HEK293 (cell line): ENCODE measurements around the gene UPP2.

Experiments
- KLF10 ChIP-seq: fragments of 450-650 bp; IDR thresholded peaks from 2 replicates; pipeline ENCODE4 v1.5.1; 2018; ENCODE audit warnings: missing biosample characterization, mild to moderate bottlenecking, missing genetic modification characterization
- YY1 ChIP-seq: fragments of 450-650 bp; formaldehyde crosslinking; IDR thresholded peaks from 2 replicates; pipeline ENCODE4 v1.5.1; 2018; ENCODE audit warnings: missing biosample characterization, missing genetic modification characterization
- ZBTB17 ChIP-seq: fragments of 450-650 bp; formaldehyde crosslinking; IDR thresholded peaks from 2 replicates; pipeline ENCODE4 v1.5.1; 2016; ENCODE audit warnings: missing biosample characterization, missing genetic modification characterization
- ZFP3 ChIP-seq: fragments of 450-650 bp; formaldehyde crosslinking; IDR thresholded peaks from 2 replicates; pipeline ENCODE4 v1.5.1; 2016; ENCODE audit warnings: low read depth, missing biosample characterization, missing genetic modification characterization
- ZNF10 ChIP-seq: fragments of 450-650 bp; formaldehyde crosslinking; IDR thresholded peaks from 2 replicates; pipeline ENCODE4 v1.5.1; 2017; ENCODE audit warnings: missing biosample characterization, missing genetic modification characterization
- ZNF558 ChIP-seq: fragments of 450-650 bp; formaldehyde crosslinking; IDR thresholded peaks from 2 replicates; pipeline ENCODE4 v1.5.1; 2016; ENCODE audit warnings: missing biosample characterization, missing genetic modification characterization
- ZNF600 ChIP-seq: fragments of 450-650 bp; formaldehyde crosslinking; IDR thresholded peaks from 2 replicates; pipeline ENCODE4 v1.5.1; 2016; ENCODE audit warnings: missing biosample characterization, missing genetic modification characterization
- ZNF660 ChIP-seq: fragments of 450-650 bp; IDR thresholded peaks from 2 replicates; pipeline ENCODE4 v1.5.1; 2018; ENCODE audit warnings: missing biosample characterization, mild to moderate bottlenecking, missing genetic modification characterization
- ZNF704 ChIP-seq: fragments of 450-650 bp; formaldehyde crosslinking; IDR thresholded peaks from 2 replicates; pipeline ENCODE4 v1.5.1; 2016; ENCODE audit warnings: missing biosample characterization, missing genetic modification characterization
- TF ChIP-seq, protein P1 (sequence below): fragments of 450-650 bp; formaldehyde crosslinking; IDR thresholded peaks from 2 replicates; pipeline ENCODE4 v1.5.1; 2016; ENCODE audit warnings: missing biosample characterization, missing genetic modification characterization

GRCh38 chr2:158179660-158180059 is 78.0 kb downstream of the UPP2 start:
- TF ChIP-seq, protein P1, sequence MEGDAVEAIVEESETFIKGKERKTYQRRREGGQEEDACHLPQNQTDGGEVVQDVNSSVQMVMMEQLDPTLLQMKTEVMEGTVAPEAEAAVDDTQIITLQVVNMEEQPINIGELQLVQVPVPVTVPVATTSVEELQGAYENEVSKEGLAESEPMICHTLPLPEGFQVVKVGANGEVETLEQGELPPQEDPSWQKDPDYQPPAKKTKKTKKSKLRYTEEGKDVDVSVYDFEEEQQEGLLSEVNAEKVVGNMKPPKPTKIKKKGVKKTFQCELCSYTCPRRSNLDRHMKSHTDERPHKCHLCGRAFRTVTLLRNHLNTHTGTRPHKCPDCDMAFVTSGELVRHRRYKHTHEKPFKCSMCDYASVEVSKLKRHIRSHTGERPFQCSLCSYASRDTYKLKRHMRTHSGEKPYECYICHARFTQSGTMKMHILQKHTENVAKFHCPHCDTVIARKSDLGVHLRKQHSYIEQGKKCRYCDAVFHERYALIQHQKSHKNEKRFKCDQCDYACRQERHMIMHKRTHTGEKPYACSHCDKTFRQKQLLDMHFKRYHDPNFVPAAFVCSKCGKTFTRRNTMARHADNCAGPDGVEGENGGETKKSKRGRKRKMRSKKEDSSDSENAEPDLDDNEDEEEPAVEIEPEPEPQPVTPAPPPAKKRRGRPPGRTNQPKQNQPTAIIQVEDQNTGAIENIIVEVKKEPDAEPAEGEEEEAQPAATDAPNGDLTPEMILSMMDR = peak; percentile 26; the same call in 1 of the 2 replicates
- TF ChIP-seq ZFP3 (tag by site-specific recombination) (no peak), ZBTB17 (tag by site-specific recombination) (no peak), YY1 (no peak), ZNF660 (tag by site-specific recombination) (no peak), ZNF558 (tag by site-specific recombination) (no peak), ZNF10 (no peak), ZNF600 (no peak), KLF10 (tag by site-specific recombination) (no peak), ZNF704 (tag by site-specific recombination) (no peak)
